GM10248 (cell line): ENCODE results near the gene MAMDC4.
"Not testable (repeated sequence)": the region's sequence is repeated elsewhere in the genome, so short reads cannot be mapped to it uniquely, and the experiment has no call there.

Experiments used
- CTCF ChIA-PET: fragments of 300-600 bp; sonication (Branson Sonifier 250); formaldehyde crosslinking; extraction: SDS; loops from one replicate; lab custom pipeline; 2021; ENCODE audit warnings: antibody characterized with exemption; lab: Yijun Ruan, JAX
- POLR2A ChIA-PET: fragments of 350-650 bp; sonication (Branson Sonifier 250); formaldehyde crosslinking; extraction: SDS; loops from one replicate; lab custom pipeline; 2020; ENCODE audit warnings: antibody characterized with exemption; lab: Yijun Ruan, JAX
- DNase-seq: peaks from one replicate; pipeline ENCODE4 v3.0.0; 2012; ENCODE audit errors: extremely low spot score
- CTCF ChIP-seq: IDR thresholded peaks from 2 replicates; pipeline ENCODE4 v1.5.1; 2012; ENCODE audit warnings: mild to moderate bottlenecking, low read depth; ENCODE audit errors: extremely low read depth, missing control alignments, control extremely low read depth

MAMDC4 gene

GRCh38 chr9:136875155-136875554, 23.0 kb downstream of the MAMDC4 start:
- ChIA-PET POLR2A (no interaction called here), CTCF (interaction anchor here (1.2 to 1.5 kb wide), 2 partner anchors 31 to 33 kb away, joined by 4 read pairs; partner anchors contain the start of gene AJM1)
- TF ChIP-seq CTCF = no peak
- no peak for DNase-seq

GRCh38 chr9:136876476-136876875, 24.3 kb downstream of the MAMDC4 start:
- no peak for TF ChIP-seq CTCF
- no peak for DNase-seq
- ChIA-PET CTCF (interaction anchor here (1.1 to 1.5 kb wide), 2 partner anchors 12 to 33 kb away, joined by 3 to 4 read pairs; no protein-coding TSS in a partner anchor), POLR2A (no interaction called here)

GRCh38 chr9:136880651-136881050, 28.5 kb downstream of the MAMDC4 start:
- POLR2A ChIA-PET = no interaction called here
- peak; percentile 65 for DNase-seq
- CTCF ChIA-PET = interaction anchor here (0.8 to 2.7 kb wide), 6 partner anchors 10 to 154 kb away, joined by 3 to 13 read pairs (median 7); partner anchors contain the start of gene AJM1
- TF ChIP-seq CTCF = no peak

- ChIA-PET POLR2A (interaction anchor here (1.0 kb wide), 1 partner anchor 34 kb away, joined by 5 read pairs; no protein-coding TSS in a partner anchor), CTCF (interaction anchor here (0.8 to 2.7 kb wide), 11 partner anchors 12 to 165 kb away, joined by 3 to 13 read pairs (median 4); partner anchors contain the start of genes AJM1 and NPDC1)
- no peak for TF ChIP-seq CTCF
- peak; percentile 70 for DNase-seq
Observed at GRCh38 chr9:136881691-136882108, 29.6 kb downstream of the MAMDC4 start.

- TF ChIP-seq CTCF = no peak
- CTCF ChIA-PET = interaction anchor here (1.0 to 2.7 kb wide), 11 partner anchors 12 to 164 kb away, joined by 3 to 13 read pairs (median 4); partner anchors contain the start of genes AJM1 and NPDC1
- peak; percentile 87 for DNase-seq
- POLR2A ChIA-PET = interaction anchor here (1.0 kb wide), 1 partner anchor 35 kb away, joined by 5 read pairs; no protein-coding TSS in a partner anchor
Observed at GRCh38 chr9:136882109-136882946, 30.2 kb downstream of the MAMDC4 start.

- POLR2A ChIA-PET, DNase-seq: not testable (repeated sequence)
- CTCF ChIA-PET = interaction anchor here (1.1 to 2.0 kb wide), 5 partner anchors 13 to 164 kb away, joined by 3 to 10 read pairs (median 4); partner anchors contain the start of gene NPDC1
Observed at GRCh38 chr9:136882947-136883283, 30.8 kb downstream of the MAMDC4 start.

GRCh38 chr9:136883670-136884069, 31.5 kb downstream of the MAMDC4 start:
- ChIA-PET POLR2A (interaction anchor here (0.5 kb wide), 1 partner anchor 61 kb away, joined by 4 read pairs; the partner anchor contains the start of gene FBXW5), CTCF (interaction anchor here (0.8 to 1.8 kb wide), 2 partner anchors 15 kb away, joined by 3 to 5 read pairs; no protein-coding TSS in a partner anchor)

More at GRCh38 chr9:136883670-136884069, 31.5 kb downstream of the MAMDC4 start:
- not testable (repeated sequence) for DNase-seq
